ENCODE results near the gene GPC3.

GPC3 gene

GRCh38 chrX:133921764-133922389, 63.5 kb downstream of the GPC3 start:
- POLR2A ChIA-PET, result no interaction called here
- DNase-seq (ENCODE audit: extremely low spot score), result peak; percentile 81
- CTCF ChIA-PET, result interaction anchor here (0.9 to 3.5 kb wide), 13 partner anchors 10 to 129 kb away, joined by 3 to 23 read pairs (median 5); no protein-coding TSS in a partner anchor
- TF ChIP-seq SP1 (IDR thresholded peaks at IDR 0.05) (no peak), BHLHE40 (IDR thresholded peaks at IDR 0.05; ENCODE audit: borderline replicate concordance) (no peak), FOXM1 (IDR thresholded peaks at IDR 0.05; ENCODE audit: borderline replicate concordance) (no peak), NFRKB (IDR thresholded peaks at IDR 0.05) (no peak), TARDBP (IDR thresholded peaks at IDR 0.05) (no peak), FOXA1 (IDR thresholded peaks at IDR 0.05) (no peak), HDGF (IDR thresholded peaks at IDR 0.05; ENCODE audit: borderline replicate concordance) (no peak), ZNF384 (IDR thresholded peaks at IDR 0.05) (no peak)

GRCh38 chrX:133921086-133921485, 64.3 kb downstream of the GPC3 start:
- ChIA-PET POLR2A (no interaction called here), CTCF (interaction anchor here (0.8 to 3.5 kb wide), 9 partner anchors 11 to 330 kb away, joined by 3 to 23 read pairs (median 5); no protein-coding TSS in a partner anchor)
- no peak for DNase-seq (ENCODE audit: extremely low spot score)
- TF ChIP-seq SUZ12 (IDR thresholded peaks at IDR 0.05) (no peak), TARDBP (IDR thresholded peaks at IDR 0.05) (no peak), ELF4 (IDR thresholded peaks at IDR 0.05) (no peak), CTBP1 (IDR thresholded peaks at IDR 0.05; ENCODE audit: borderline replicate concordance) (no peak), ZNF384 (IDR thresholded peaks at IDR 0.05) (no peak), FOXM1 (IDR thresholded peaks at IDR 0.05; ENCODE audit: borderline replicate concordance) (no peak), PKNOX1 (IDR thresholded peaks at IDR 0.05) (no peak), L3MBTL2 (conservative IDR thresholded peaks at IDR 0.05) (no peak), SP1 (IDR thresholded peaks at IDR 0.05) (no peak), HDGF (IDR thresholded peaks at IDR 0.05; ENCODE audit: borderline replicate concordance) (no peak), BHLHE40 (IDR thresholded peaks at IDR 0.05; ENCODE audit: borderline replicate concordance) (no peak), LEF1 (IDR thresholded peaks at IDR 0.05; ENCODE audit: borderline replicate concordance) (no peak), ARNT (IDR thresholded peaks at IDR 0.05) (no peak)

GRCh38 chrX:133918361-133918771, 67.0 kb downstream of the GPC3 start:
- CTCF ChIA-PET, result interaction anchor here (0.9 to 1.6 kb wide), 4 partner anchors 14 to 126 kb away, joined by 3 to 6 read pairs (median 4); no protein-coding TSS in a partner anchor
- no peak for DNase-seq (ENCODE audit: extremely low spot score)
- POLR2A ChIA-PET, result interaction anchor here (1.6 kb wide), 1 partner anchor 81 kb away, joined by 5 read pairs; no protein-coding TSS in a partner anchor
- peak; percentile 57 for TF ChIP-seq CTBP1 (IDR thresholded peaks at IDR 0.05; ENCODE audit: borderline replicate concordance)
- TF ChIP-seq ARNT (IDR thresholded peaks at IDR 0.05), result peak; percentile 80
- TF ChIP-seq PKNOX1 (IDR thresholded peaks at IDR 0.05), result peak; percentile 84
- no peak for TF ChIP-seq L3MBTL2 (conservative IDR thresholded peaks at IDR 0.05)

GRCh38 chrX:133916984-133917722, 68.2 kb downstream of the GPC3 start:
- ChIA-PET CTCF (interaction anchor here (0.9 to 1.1 kb wide), 2 partner anchors 78 to 104 kb away, joined by 3 to 4 read pairs; no protein-coding TSS in a partner anchor), POLR2A (no interaction called here)
- TF ChIP-seq SP1 (IDR thresholded peaks at IDR 0.05), result no peak
- TF ChIP-seq HDGF (IDR thresholded peaks at IDR 0.05; ENCODE audit: borderline replicate concordance), result no peak
- DNase-seq (ENCODE audit: extremely low spot score), result no peak

GRCh38 chrX:133913658-133914388, 71.6 kb downstream of the GPC3 start:
- TF ChIP-seq BHLHE40 (IDR thresholded peaks at IDR 0.05; ENCODE audit: borderline replicate concordance) (no peak), ELF4 (IDR thresholded peaks at IDR 0.05) (no peak)
- POLR2A ChIA-PET, result no interaction called here
- CTCF ChIA-PET, result interaction anchor here (0.7 to 1.2 kb wide), 3 partner anchors 10 to 121 kb away, joined by 3 to 7 read pairs (median 3); no protein-coding TSS in a partner anchor
- no peak for DNase-seq (ENCODE audit: extremely low spot score)

GRCh38 chrX:133913009-133913408, 72.4 kb downstream of the GPC3 start:
- TF ChIP-seq TARDBP (IDR thresholded peaks at IDR 0.05), result no peak
- no peak for TF ChIP-seq L3MBTL2 (conservative IDR thresholded peaks at IDR 0.05)
- no peak for TF ChIP-seq FOXK2 (IDR thresholded peaks at IDR 0.05)
- no peak for TF ChIP-seq ARNT (IDR thresholded peaks at IDR 0.05)
- no peak for TF ChIP-seq SUZ12 (IDR thresholded peaks at IDR 0.05)
- no peak for TF ChIP-seq CTBP1 (IDR thresholded peaks at IDR 0.05; ENCODE audit: borderline replicate concordance)
- no peak for TF ChIP-seq BHLHE40 (IDR thresholded peaks at IDR 0.05; ENCODE audit: borderline replicate concordance)
- TF ChIP-seq NFRKB (IDR thresholded peaks at IDR 0.05), result no peak
- no peak for TF ChIP-seq FOXA1 (IDR thresholded peaks at IDR 0.05)
- TF ChIP-seq LEF1 (IDR thresholded peaks at IDR 0.05; ENCODE audit: borderline replicate concordance), result no peak
- no peak for TF ChIP-seq PKNOX1 (IDR thresholded peaks at IDR 0.05)
- no peak for TF ChIP-seq SP1 (IDR thresholded peaks at IDR 0.05)
- no peak for TF ChIP-seq FOXM1 (IDR thresholded peaks at IDR 0.05; ENCODE audit: borderline replicate concordance)
- no peak for TF ChIP-seq HDGF (IDR thresholded peaks at IDR 0.05; ENCODE audit: borderline replicate concordance)
- no peak for TF ChIP-seq ELF4 (IDR thresholded peaks at IDR 0.05)
- TF ChIP-seq ZNF384 (IDR thresholded peaks at IDR 0.05), result no peak
- ChIA-PET POLR2A (interaction anchor here (0.7 kb wide), 1 partner anchor 63 kb away, joined by 5 read pairs; no protein-coding TSS in a partner anchor), CTCF (interaction anchor here (1.0 to 1.2 kb wide), 2 partner anchors 10 to 120 kb away, joined by 4 to 7 read pairs; no protein-coding TSS in a partner anchor)
- DNase-seq (ENCODE audit: extremely low spot score), result no peak

Data from HEK293T (cell line).